SK-N-SH (cell line): ENCODE measurements around the gene XXYLT1. TPM values are rescaled to one million over a fixed set of nuclear protein-coding genes. Genes with fewer than 3 reads are reported as not detected.
"Not testable (repeated sequence)": the region's sequence is repeated elsewhere in the genome, so short reads cannot be mapped to it uniquely, and the experiment has no call there.

Source experiments
- CTCF ChIA-PET: fragments of 300-600, 350-600 bp; formaldehyde crosslinking; extraction: SDS; loops from one replicate; lab custom pipeline; 2021; lab: Yijun Ruan, JAX
- POLR2A ChIA-PET: fragments of 350-600 bp; sonication (Branson Sonifier 250); formaldehyde crosslinking; extraction: SDS; loops from one replicate; lab custom pipeline; 2020; ENCODE audit warnings: antibody characterized with exemption, inconsistent platforms; lab: Yijun Ruan, JAX
- DNase-seq: peaks from one replicate; pipeline ENCODE4 v3.0.0; 2012
- H2AFZ ChIP-seq: fragments of 200-600 bp; sonication (generic); 2 replicates; pipeline ENCODE4 v1.8.1; 2016; ENCODE audit warnings: antibody characterized with exemption, mild to moderate bottlenecking, low read depth
- H3F3A ChIP-seq: fragments of 200-600 bp; sonication (generic); replicated peaks from 2 replicates; pipeline ENCODE3; 2016; ENCODE audit warnings: antibody characterized with exemption, mild to moderate bottlenecking; ENCODE audit not compliant: insufficient read depth
- H3K27ac ChIP-seq, 2 experiments: fragments of 200-500 bp in 1 of 2; fragments of 200-600 bp in 1 of 2; sonication (Bioruptor generic) in 1 of 2; sonication (generic), shearing (Covaris generic) in 1 of 2; 2 replicates each; pipeline versions ENCODE4 v1.5.1 to v1.6.1; 2014 to 2016; ENCODE audit warnings: low read depth in 2 of 2, inconsistent platforms in 1 of 2, low read length in 1 of 2, mild to moderate bottlenecking in 1 of 2, mixed read lengths in 1 of 2
- H3K27me3 ChIP-seq: fragments of 200-600 bp; sonication (generic), shearing (Covaris generic); 2 replicates; pipeline ENCODE4 v1.6.1; 2016; ENCODE audit warnings: mixed run types; ENCODE audit not compliant: insufficient read depth
- H3K36me3 ChIP-seq, 2 experiments: fragments of 200-500 bp in 1 of 2; fragments of 200-600 bp in 1 of 2; sonication (Bioruptor generic) in 1 of 2; sonication (generic) in 1 of 2; replicated peaks in 1 of 2; 2 replicates each; pipeline versions ENCODE3 to v1.5.1; 2014 to 2016; ENCODE audit warnings: low read length in 1 of 2, mild to moderate bottlenecking in 1 of 2; ENCODE audit not compliant: insufficient read depth in 2 of 2, control insufficient read depth in 1 of 2
- H3K4me1 ChIP-seq, 2 experiments: fragments of 200-500 bp in 1 of 2; fragments of 200-600 bp in 1 of 2; sonication (Bioruptor generic) in 1 of 2; sonication (generic), shearing (Covaris generic) in 1 of 2; 2 replicates each; pipeline versions ENCODE4 v1.5.1 to v1.6.1; 2014 to 2016; ENCODE audit warnings: low read depth in 1 of 2, low read length in 1 of 2, mixed run types in 1 of 2; ENCODE audit not compliant: insufficient read depth in 2 of 2, control insufficient read depth in 1 of 2
- H3K4me2 ChIP-seq: fragments of 200-600 bp; sonication (generic), shearing (Covaris generic); 2 replicates; pipeline ENCODE4 v1.6.1; 2017; ENCODE audit warnings: mixed run types
- H3K4me3 ChIP-seq, 2 experiments: fragments of 200-500 bp in 1 of 2; fragments of 200-600 bp in 1 of 2; sonication (Bioruptor generic) in 1 of 2; sonication (generic), shearing (Covaris generic) in 1 of 2; 2 replicates each; pipeline versions ENCODE4 v1.5.1 to v1.8.1; 2014 to 2016; ENCODE audit warnings: low read depth in 2 of 2, inconsistent platforms in 1 of 2, low read length in 1 of 2, mild to moderate bottlenecking in 1 of 2, mixed read lengths in 1 of 2, moderate library complexity in 1 of 2
- H3K79me2 ChIP-seq: fragments of 200-600 bp; sonication (generic); 2 replicates; pipeline ENCODE4 v1.8.1; 2017; ENCODE audit warnings: mild to moderate bottlenecking; ENCODE audit not compliant: insufficient read depth
- H3K9ac ChIP-seq: fragments of 200-600 bp; sonication (generic); 2 replicates; pipeline ENCODE4 v1.6.1; 2017; ENCODE audit warnings: mixed run types
- H3K9me2 ChIP-seq: fragments of 200-600 bp; sonication (generic); 2 replicates; pipeline ENCODE4 v1.6.1; 2017; ENCODE audit warnings: mixed run types
- H3K9me3 ChIP-seq: fragments of 200-600 bp; sonication (generic); 2 replicates; pipeline ENCODE4 v1.6.1; 2017; ENCODE audit warnings: mixed run types, mild to moderate bottlenecking, moderate library complexity
- H4K20me1 ChIP-seq: fragments of 200-600 bp; sonication (generic); 2 replicates; pipeline ENCODE4 v1.6.1; 2017; ENCODE audit warnings: mild to moderate bottlenecking, mixed run types; ENCODE audit not compliant: insufficient read depth
- IRF3 ChIP-seq: fragments of 150-350 bp; IDR thresholded peaks from 2 replicates; pipeline ENCODE4 v1.6.1; 2016; ENCODE audit warnings: mild to moderate bottlenecking, low read depth, low read length
- JUND ChIP-seq: IDR thresholded peaks from 2 replicates; pipeline ENCODE4 v1.4.0; 2012
- MAX ChIP-seq: IDR thresholded peaks from 2 replicates; pipeline ENCODE4 v1.4.0; 2012; ENCODE audit warnings: low read depth
- MEF2A ChIP-seq: IDR thresholded peaks from 2 replicates; pipeline ENCODE4 v1.4.0; 2012; ENCODE audit warnings: low read depth, borderline replicate concordance
- SIN3A ChIP-seq: IDR thresholded peaks from 2 replicates; pipeline ENCODE4 v1.6.1; 2012; ENCODE audit warnings: low read depth, mild to moderate bottlenecking, low read length, moderate library complexity, borderline replicate concordance
- USF1 ChIP-seq: IDR thresholded peaks from 2 replicates; pipeline ENCODE4 v1.4.0; 2012; ENCODE audit warnings: low read depth, borderline replicate concordance
- WGBS: methylation state at CpG from one replicate; pipeline ENCODE4 v1.1.6; 2017; ENCODE audit warnings: low lambda C conversion rate; 5-methylcytosine and 5-hydroxymethylcytosine counted together
- polyA plus RNA-seq, 3 experiments: library from polyadenylated mRNA; depleted of rRNA; stranded (reverse); fragments of >200 nt; gene quantifications; 2 replicates each; pipeline ENCODE4 v1.2.3, GENCODE V29; 2012

Gene XXYLT1
- polyA plus RNA-seq, 1 of the 3 experiments (the other 2 are of a cell fraction): 22.6 TPM

- no peaks in the 10 kb centered on the region for H4K20me1 ChIP-seq
- H3K4me2 ChIP-seq: no peak overlapping the region
- peaks cover 7% of the 10 kb centered on the region for H3F3A ChIP-seq
- POLR2A ChIA-PET: interaction anchor here (0.9 kb wide), 1 partner anchor 13 kb away, joined by 3 read pairs; no protein-coding TSS in a partner anchor
- peaks cover 8 to 11% of the 10 kb centered on the region in 2 experiments; a peak in 3 of 4 replicates for H3K4me1 ChIP-seq
- peaks cover 15% of the 10 kb centered on the region for H3K79me2 ChIP-seq
- peak; percentile 46 for DNase-seq
- H2AFZ ChIP-seq: no peak overlapping the region
- CTCF ChIA-PET: interaction anchor here (1.1 to 1.5 kb wide), 3 partner anchors 26 to 539 kb away, joined by 3 to 6 read pairs (median 4); no protein-coding TSS in a partner anchor
- TF ChIP-seq SIN3A (no peak), IRF3 (no peak), MAX (no peak), USF1 (0 out of 2 replicates have a peak, but pooled peaks have one; percentile 28)
- WGBS: 87% methylated on average over 7 of the region's 9 CpGs
- H3K36me3 ChIP-seq: no peaks in the 10 kb centered on the region
- no peaks in the 10 kb centered on the region for H3K9me3 ChIP-seq
- H3K9ac ChIP-seq: no peak overlapping the region
- no peaks in the 10 kb centered on the region for H3K27me3 ChIP-seq
- H3K9me2 ChIP-seq: no peaks in the 10 kb centered on the region
- H3K27ac ChIP-seq: no peak overlapping the region; a peak in 1 of 4 replicates
- no peak overlapping the region for H3K4me3 ChIP-seq
Observed at GRCh38 chr3:195221015-195221853, 49.7 kb downstream of the XXYLT1 start.

- no peak for DNase-seq
- H3K4me2 ChIP-seq: no peak overlapping the region
- H2AFZ ChIP-seq: no peak overlapping the region
- no peak overlapping the region for H3K4me3 ChIP-seq
- peaks cover 17% of the 10 kb centered on the region for H3K79me2 ChIP-seq
- no peak overlapping the region for H3K9ac ChIP-seq
- H3F3A ChIP-seq: peaks cover 7% of the 10 kb centered on the region
- 92% methylated on average over 8 of the region's 8 CpGs for WGBS
- peaks cover 8 to 11% of the 10 kb centered on the region in 2 experiments; a peak in 3 of 4 replicates for H3K4me1 ChIP-seq
- no peak overlapping the region for H3K27ac ChIP-seq
- H3K36me3 ChIP-seq: no peaks in the 10 kb centered on the region
- H3K9me3 ChIP-seq: no peaks in the 10 kb centered on the region
- no peak for TF ChIP-seq MEF2A
- TF ChIP-seq JUND: no peak
- ChIA-PET CTCF (no interaction called here), POLR2A (no interaction called here)
- H4K20me1 ChIP-seq: no peaks in the 10 kb centered on the region
- H3K9me2 ChIP-seq: no peaks in the 10 kb centered on the region
- no peaks in the 10 kb centered on the region for H3K27me3 ChIP-seq
Observed at GRCh38 chr3:195219351-195220230, 51.4 kb downstream of the XXYLT1 start.

GRCh38 chr3:195218331-195218730, 52.6 kb downstream of the XXYLT1 start:
- H3K9ac ChIP-seq, H3K9me2 ChIP-seq, H3K27me3 ChIP-seq, H3K9me3 ChIP-seq, POLR2A ChIA-PET, H3K36me3 ChIP-seq, H3K4me3 ChIP-seq, H3F3A ChIP-seq, CTCF ChIA-PET, H2AFZ ChIP-seq, H3K27ac ChIP-seq, DNase-seq, H4K20me1 ChIP-seq, H3K4me2 ChIP-seq: not testable (repeated sequence)
- peaks cover 27% of the 10 kb centered on the region for H3K79me2 ChIP-seq
- WGBS: 92% methylated on average over 5 of the region's 5 CpGs
- H3K4me1 ChIP-seq: peaks cover 2 to 11% of the 10 kb centered on the region in 2 experiments; a peak in 3 of 4 replicates

GRCh38 chr3:195215576-195215975, 55.4 kb downstream of the XXYLT1 start:
- WGBS: 89% methylated on average over 2 of the region's 2 CpGs
- POLR2A ChIA-PET: not testable (repeated sequence)

More at GRCh38 chr3:195215576-195215975, 55.4 kb downstream of the XXYLT1 start:
- DNase-seq, H3K9me3 ChIP-seq, H3K4me1 ChIP-seq, H3K9me2 ChIP-seq, H3K9ac ChIP-seq, H3K4me3 ChIP-seq, H3K4me2 ChIP-seq, H3K36me3 ChIP-seq, H3F3A ChIP-seq, CTCF ChIA-PET, H3K27ac ChIP-seq, H3K27me3 ChIP-seq, H4K20me1 ChIP-seq, H2AFZ ChIP-seq: not testable (repeated sequence)
- peaks cover 24% of the 10 kb centered on the region for H3K79me2 ChIP-seq
